GM23248 (cell line): Measurements from ENCODE around the gene MSX2. TPM values are rescaled to one million over a fixed set of nuclear protein-coding genes. Genes with fewer than 3 reads are reported as not detected.
A peak's percentile ranks its signal among the peaks of the same experiment; 100 is the strongest.

ENCODE experiments used
- DNase-seq: peaks from one replicate; pipeline ENCODE4 v3.0.0-alpha.2; 2015
- H2AFZ ChIP-seq: fragments of 200-600 bp; sonication (generic); 2 replicates; pipeline ENCODE4 v1.6.1; 2016; ENCODE audit warnings: antibody characterized with exemption
- H3F3A ChIP-seq: fragments of 200-600 bp; sonication (generic); 2 replicates; pipeline ENCODE4 v1.6.1; 2016; ENCODE audit warnings: mild to moderate bottlenecking, antibody characterized with exemption, mixed run types; ENCODE audit not compliant: insufficient read depth
- H3K27ac ChIP-seq: fragments of 200-600 bp; sonication (generic); 2 replicates; pipeline ENCODE4 v1.5.1; 2016; ENCODE audit warnings: mild to moderate bottlenecking
- H3K27me3 ChIP-seq: fragments of 200-600 bp; sonication (generic); replicated peaks from 2 replicates; pipeline ENCODE4 v1.6.1; 2016; ENCODE audit warnings: mild to moderate bottlenecking; ENCODE audit not compliant: insufficient read depth
- H3K36me3 ChIP-seq: fragments of 200-600 bp; sonication (generic); 2 replicates; pipeline ENCODE4 v1.6.1; 2016; ENCODE audit warnings: low read depth, mild to moderate bottlenecking
- H3K4me1 ChIP-seq: fragments of 200-600 bp; sonication (generic); 2 replicates; pipeline ENCODE4 v1.6.1; 2016; ENCODE audit warnings: mild to moderate bottlenecking; ENCODE audit not compliant: insufficient read depth
- H3K4me2 ChIP-seq: fragments of 200-600 bp; sonication (generic); one replicate; pipeline ENCODE4 v1.6.1; 2016; ENCODE audit warnings: mild to moderate bottlenecking; ENCODE audit not compliant: unreplicated experiment
- H3K4me3 ChIP-seq: fragments of 200-600 bp; sonication (generic); 2 replicates; pipeline ENCODE4 v1.5.1; 2016; ENCODE audit warnings: mild to moderate bottlenecking
- H3K79me2 ChIP-seq: fragments of 200-600 bp; sonication (generic); 2 replicates; pipeline ENCODE4 v1.6.1; 2016; ENCODE audit warnings: mild to moderate bottlenecking; ENCODE audit not compliant: insufficient read depth
- H3K9ac ChIP-seq: fragments of 200-600 bp; sonication (generic); 2 replicates; pipeline ENCODE4 v1.6.1; 2016; ENCODE audit warnings: mild to moderate bottlenecking
- H3K9me2 ChIP-seq: fragments of 200-600 bp; sonication (generic); 2 replicates; pipeline ENCODE4 v1.6.1; 2016; ENCODE audit warnings: mixed run types, mild to moderate bottlenecking, moderate library complexity; ENCODE audit not compliant: insufficient read depth
- H3K9me3 ChIP-seq: fragments of 200-600 bp; sonication (generic); one replicate; pipeline ENCODE4 v1.6.1; 2017; ENCODE audit warnings: low read depth
- H4K20me1 ChIP-seq: fragments of 200-600 bp; sonication (generic); 2 replicates; pipeline ENCODE4 v1.6.0; 2016; ENCODE audit not compliant: insufficient read depth
- EZH2 ChIP-seq: fragments of 200-600 bp; sonication (generic); IDR thresholded peaks from 2 replicates; pipeline ENCODE4 v1.6.1; 2018; ENCODE audit warnings: antibody characterized with exemption, mild to moderate bottlenecking; ENCODE audit not compliant: insufficient read depth, poor library complexity, severe bottlenecking
- EZH2phosphoT487 ChIP-seq: fragments of 200-600 bp; sonication (generic); IDR thresholded peaks from 2 replicates; pipeline ENCODE4 v1.6.1; 2018; ENCODE audit warnings: antibody characterized with exemption, moderate library complexity, mild to moderate bottlenecking, low read depth; ENCODE audit not compliant: insufficient read depth
- WGBS, 2 experiments: methylation state at CpG; one replicate each; pipeline ENCODE4 v1.1.6; 2015 to 2017; ENCODE audit warnings: low lambda C conversion rate in 2 of 2, low coverage in 1 of 2; ENCODE audit errors: missing lambda C conversion rate in 2 of 2; 5-methylcytosine and 5-hydroxymethylcytosine counted together
- in situ Hi-C: fragments of 300-500 bp; cut with MboI; formaldehyde crosslinking; loops from 2 replicates; pipeline ENCODE4 v1.15.0; 2020
- polyA plus RNA-seq: library from polyadenylated mRNA; unstranded; fragments of >200 nt; fragmentation: Nextera tagmentation; extraction: Ambion mirVana; gene quantifications from 2 replicates; pipeline ENCODE4 v1.2.1, GENCODE V29; 2016
- total RNA-seq: library from RNA; depleted of rRNA; stranded (reverse); fragments of >200 nt; shearing (Covaris generic); gene quantifications from 2 replicates; pipeline ENCODE4 v1.2.3, GENCODE V29; 2014; rRNA removed

The MSX2 gene
- total RNA-seq (2.4 and 3.0 TPM in 2 replicates), polyA plus RNA-seq (2.4 and 2.5 TPM in 2 replicates)

DNA sequence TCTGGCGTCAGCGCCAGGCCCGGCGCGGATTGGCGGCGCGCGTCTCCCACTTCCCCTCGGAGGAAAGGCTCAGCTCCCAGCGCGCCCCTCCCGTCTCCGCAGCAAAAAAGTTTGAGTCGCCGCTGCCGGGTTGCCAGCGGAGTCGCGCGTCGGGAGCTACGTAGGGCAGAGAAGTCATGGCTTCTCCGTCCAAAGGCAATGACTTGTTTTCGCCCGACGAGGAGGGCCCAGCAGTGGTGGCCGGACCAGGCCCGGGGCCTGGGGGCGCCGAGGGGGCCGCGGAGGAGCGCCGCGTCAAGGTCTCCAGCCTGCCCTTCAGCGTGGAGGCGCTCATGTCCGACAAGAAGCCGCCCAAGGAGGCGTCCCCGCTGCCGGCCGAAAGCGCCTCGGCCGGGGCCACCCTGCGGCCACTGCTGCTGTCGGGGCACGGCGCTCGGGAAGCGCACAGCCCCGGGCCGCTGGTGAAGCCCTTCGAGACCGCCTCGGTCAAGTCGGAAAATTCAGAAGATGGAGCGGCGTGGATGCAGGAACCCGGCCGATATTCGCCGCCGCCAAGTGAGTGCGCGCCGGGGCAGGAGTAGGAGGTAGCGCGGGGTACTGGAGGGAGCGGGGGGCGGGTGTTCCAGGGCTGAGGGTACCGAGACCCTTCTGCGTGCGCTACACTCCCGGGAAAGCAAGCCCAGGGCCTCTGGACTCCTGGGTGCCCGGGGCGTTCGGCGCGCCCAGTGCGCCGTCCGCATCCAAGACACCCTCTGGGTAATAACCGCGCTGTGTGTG lies at the start of gene MSX2:
Gene MSX2 (plus strand): TSS at position 99 of the 777 bp plus-strand sequence. CDS start 78 bp downstream, at position 177.
- Histone ChIP-seq H3K9me3 (no peaks in the 10 kb centered on the region), H3K27ac (peak within 1 kb of the TSS; percentile 29), H4K20me1 (no peaks in the 10 kb centered on the region), H3K4me1 (no peaks in the 10 kb centered on the region), H3K36me3 (no peaks in the 10 kb centered on the region), H3K27me3 (peaks cover 37% of the 10 kb centered on the region), H3K4me3 (peak within 1 kb of the TSS; percentile 73), H3K9me2 (no peaks in the 10 kb centered on the region), H3F3A (no peaks in the 10 kb centered on the region), H3K79me2 (no peaks in the 10 kb centered on the region; the same call in 1 of the 2 replicates), H3K4me2 (peak within 1 kb of the TSS; percentile 86), H2AFZ (peak within 1 kb of the TSS; percentile 75), H3K9ac (peak within 1 kb of the TSS; percentile 72)
- DNase-seq = peak; percentile 97
- 3% methylated on average over 61 to 83 of the region's 87 CpGs for WGBS, 2 experiments
- TF ChIP-seq EZH2phosphoT487 = no peak
- TF ChIP-seq EZH2 = no peak
- in situ Hi-C loops = no loop called here

DNA sequence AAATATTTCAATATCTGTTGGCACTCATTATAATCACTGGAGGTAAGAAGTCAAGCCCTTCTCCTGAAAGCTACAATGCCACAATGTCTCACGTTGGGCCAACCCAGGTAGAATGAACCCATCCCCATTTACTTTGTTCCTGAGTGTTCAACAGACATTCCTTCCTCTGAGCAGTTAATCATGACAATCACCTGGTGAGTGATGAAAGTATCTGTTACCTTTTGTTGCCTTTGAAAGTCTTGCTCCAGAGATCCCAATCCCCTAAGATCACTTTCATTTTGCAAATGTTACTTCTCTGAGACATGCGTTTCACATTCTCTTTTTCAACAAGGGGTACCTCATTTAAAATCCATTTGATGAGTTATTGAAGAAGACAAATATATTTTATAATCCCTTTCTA lies 49.3 kb upstream of the MSX2 start:
- no peaks in the 10 kb centered on the region for H3K9me3 ChIP-seq
- in situ Hi-C loops = no loop called here
- no peaks in the 10 kb centered on the region for H3F3A ChIP-seq
- no peaks in the 10 kb centered on the region for H3K4me1 ChIP-seq
- H3K4me2 ChIP-seq = no peak overlapping the region
- no peaks in the 10 kb centered on the region for H4K20me1 ChIP-seq
- no peaks in the 10 kb centered on the region for H3K9me2 ChIP-seq
- no peak for DNase-seq
- no peak overlapping the region for H2AFZ ChIP-seq
- WGBS, 2 experiments = 0% methylated on average over 2 of the region's 2 CpGs
- H3K27me3 ChIP-seq = no peaks in the 10 kb centered on the region
- H3K36me3 ChIP-seq = no peaks in the 10 kb centered on the region
- TF ChIP-seq EZH2 = no peak
- H3K79me2 ChIP-seq = no peaks in the 10 kb centered on the region
- H3K4me3 ChIP-seq = no peak overlapping the region
- H3K27ac ChIP-seq = no peak overlapping the region
- no peak overlapping the region for H3K9ac ChIP-seq

DNA sequence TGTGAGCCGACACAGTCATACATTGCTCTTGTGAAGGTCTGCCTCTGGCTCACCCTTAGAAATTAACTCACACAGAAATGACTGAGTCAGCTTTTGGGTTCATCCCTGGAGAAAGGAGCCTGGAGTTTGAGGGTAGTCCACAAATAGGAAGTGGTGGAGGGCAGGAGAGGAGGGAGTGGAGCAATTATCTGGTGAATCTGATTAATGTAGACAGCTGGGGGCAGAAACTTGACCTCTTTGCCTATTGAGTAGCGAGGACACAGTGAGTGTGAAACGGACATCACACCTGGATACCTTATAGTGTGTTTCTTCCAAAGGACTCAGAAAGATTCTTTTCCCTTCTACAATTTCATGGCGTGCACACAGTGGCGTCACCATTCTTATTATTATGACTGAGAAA lies 48.5 kb upstream of the MSX2 start:
- Histone ChIP-seq H3K27me3 (no peaks in the 10 kb centered on the region), H3K4me2 (no peak overlapping the region), H2AFZ (no peak overlapping the region), H3F3A (no peaks in the 10 kb centered on the region), H3K4me1 (no peaks in the 10 kb centered on the region), H3K9me3 (no peaks in the 10 kb centered on the region), H3K27ac (no peak overlapping the region), H4K20me1 (no peaks in the 10 kb centered on the region), H3K9ac (no peak overlapping the region), H3K36me3 (no peaks in the 10 kb centered on the region), H3K9me2 (no peaks in the 10 kb centered on the region), H3K4me3 (no peak overlapping the region), H3K79me2 (no peaks in the 10 kb centered on the region)
- DNase-seq = no peak
- 24 to 25% methylated on average over 5 of the region's 5 CpGs for WGBS, 2 experiments
- TF ChIP-seq EZH2 (no peak), EZH2phosphoT487 (no peak)
- in situ Hi-C loops = no loop called here

DNA sequence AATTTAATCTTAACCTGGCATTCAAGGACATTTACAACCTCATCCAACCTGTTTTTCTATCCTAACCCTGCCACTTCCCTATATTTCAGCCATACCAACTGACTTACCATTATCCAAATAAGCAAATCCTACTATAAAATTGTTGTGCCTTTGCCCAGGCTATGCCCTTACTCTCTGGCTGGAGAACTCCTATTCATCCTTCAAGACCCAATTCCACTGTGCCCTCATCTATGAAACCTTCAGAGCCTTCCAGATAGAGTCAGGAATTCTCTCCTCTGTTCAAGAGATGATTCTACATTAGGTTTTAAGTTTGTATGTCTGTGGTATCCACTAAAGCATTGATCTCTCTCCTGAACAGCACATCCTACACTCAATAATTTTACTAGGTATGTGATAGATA lies 46.3 kb upstream of the MSX2 start:
- no peaks in the 10 kb centered on the region for H3K9me3 ChIP-seq
- no peaks in the 10 kb centered on the region for H3F3A ChIP-seq
- H3K36me3 ChIP-seq = no peaks in the 10 kb centered on the region
- H4K20me1 ChIP-seq = no peaks in the 10 kb centered on the region
- no peak overlapping the region for H3K4me3 ChIP-seq
- H3K27me3 ChIP-seq = no peaks in the 10 kb centered on the region
- H3K27ac ChIP-seq = no peak overlapping the region
- H3K4me2 ChIP-seq = no peak overlapping the region
- no peak overlapping the region for H3K9ac ChIP-seq
- H3K9me2 ChIP-seq = no peaks in the 10 kb centered on the region
- H3K79me2 ChIP-seq = no peaks in the 10 kb centered on the region
- DNase-seq = no peak
- in situ Hi-C loops = no loop called here
- H3K4me1 ChIP-seq = no peaks in the 10 kb centered on the region
- TF ChIP-seq EZH2 (no peak), EZH2phosphoT487 (no peak)
- no peak overlapping the region for H2AFZ ChIP-seq
